HepG2 (cell line): Measurements from ENCODE around the gene DNAJB12. TPM values are rescaled to one million over a fixed set of nuclear protein-coding genes. Genes with fewer than 3 reads are reported as not detected.

ENCODE experiments used
- ATAC-seq: fragments of 200-7000 bp; cut with Tn5 transposase; 3 replicates; pipeline ENCODE4 v1.9.1; 2020; ENCODE audit warnings: mild to moderate bottlenecking, moderate library complexity
- BruUV-seq: library from RNA; stranded (reverse); fragments of 400-500 nt; replicated peaks from 2 replicates; lab custom pipeline; 2021; lab: Mats Ljungman, UMichigan
- CTCF ChIA-PET: fragments of 300-600 bp; formaldehyde crosslinking; extraction: SDS; loops from one replicate; lab custom pipeline; 2021; ENCODE audit warnings: low total read pairs, inconsistent platforms, low intra/inter-chr PET ratio; lab: Yijun Ruan, JAX
- POLR2A ChIA-PET: fragments of 350-600 bp; sonication (Branson Sonifier 250); formaldehyde crosslinking; loops from one replicate; lab custom pipeline; 2020; ENCODE audit warnings: antibody characterized with exemption, inconsistent platforms; lab: Yijun Ruan, JAX
- DNase-seq: peaks from one replicate; pipeline ENCODE4 v3.0.0-alpha.2; 2015; ENCODE audit warnings: low spot score
- FAIRE-seq: peaks from 3 replicates; lab custom pipeline; 2011; peaks lifted over from hg19 to GRCh38; lab: Jason Lieb, UNC
- H2AFZ ChIP-seq: one replicate; pipeline ENCODE4 v1.6.1; 2011; ENCODE audit warnings: low read length, inconsistent platforms
- H3K27ac ChIP-seq: fragments of 300-600 bp; 3 replicates; pipeline ENCODE4 v1.8.0; 2011; ENCODE audit warnings: mixed run types, mild to moderate bottlenecking, mixed read lengths, low read length, inconsistent platforms; ENCODE audit not compliant: insufficient read depth; ENCODE audit errors: extremely low read length
- H3K27me3 ChIP-seq, 2 experiments: fragments of 200-600 bp in 1 of 2; 2 replicates in 1 of 2; 3 replicates in 1 of 2; pipeline versions ENCODE4 v1.6.0 to v1.8.0; 2011; ENCODE audit warnings: low read length in 2 of 2, mild to moderate bottlenecking in 2 of 2, moderate library complexity in 2 of 2, inconsistent platforms in 1 of 2; ENCODE audit not compliant: insufficient read depth in 2 of 2, control insufficient read depth in 1 of 2
- H3K36me3 ChIP-seq, 2 experiments: fragments of 200-600 bp in 1 of 2; replicated peaks in 1 of 2; 2 replicates in 1 of 2; 3 replicates in 1 of 2; pipeline versions ENCODE4 v1.5.1 to v1.8.0; 2011; ENCODE audit warnings: low read length in 2 of 2, inconsistent platforms in 1 of 2; ENCODE audit not compliant: insufficient read depth in 2 of 2, control insufficient read depth in 1 of 2
- H3K4me1 ChIP-seq: 2 replicates; pipeline ENCODE4 v1.5.1; 2012; ENCODE audit warnings: low read length, inconsistent platforms; ENCODE audit not compliant: insufficient read depth
- H3K4me2 ChIP-seq: 2 replicates; pipeline ENCODE4 v1.6.0; 2011; ENCODE audit warnings: low read depth, low read length, inconsistent platforms
- H3K4me3 ChIP-seq, 3 experiments: fragments of 200-600 bp in 1 of 3; sonication (generic), shearing (Covaris generic) in 1 of 3; replicated peaks in 1 of 3; 2 replicates each; pipeline ENCODE4 v1.5.1; 2011 to 2016; ENCODE audit warnings: low read length in 3 of 3, inconsistent platforms in 2 of 3, low read depth in 2 of 3, mild to moderate bottlenecking in 2 of 3, control low read depth in 1 of 3, mixed read lengths in 1 of 3; ENCODE audit not compliant: insufficient read depth in 1 of 3
- H3K79me2 ChIP-seq: one replicate; pipeline ENCODE4 v1.6.1; 2011; ENCODE audit warnings: low read length, inconsistent platforms; ENCODE audit not compliant: insufficient read depth
- H3K9ac ChIP-seq: 2 replicates; pipeline ENCODE4 v1.6.0; 2011; ENCODE audit warnings: mild to moderate bottlenecking, low read depth, low read length, inconsistent platforms; ENCODE audit not compliant: insufficient read depth
- H3K9me3 ChIP-seq: 2 replicates; pipeline ENCODE4 v1.5.1; 2012; ENCODE audit warnings: mild to moderate bottlenecking, low read length
- H4K20me1 ChIP-seq: 2 replicates; pipeline ENCODE4 v1.6.0; 2011; ENCODE audit warnings: inconsistent platforms, mild to moderate bottlenecking, low read length, moderate library complexity; ENCODE audit not compliant: insufficient read depth
- EHMT2 ChIP-seq: fragments of 200-600 bp; sonication (generic); IDR thresholded peaks from 2 replicates; pipeline ENCODE4 v1.7.0; 2017; ENCODE audit warnings: antibody characterized with exemption, low read depth, low read length, borderline replicate concordance
- GFI1 ChIP-seq: sonication (generic); formaldehyde crosslinking; IDR thresholded peaks from 2 replicates; pipeline ENCODE4 v1.5.0; 2020; ENCODE audit warnings: missing genetic modification reagents, mild to moderate bottlenecking, borderline replicate concordance
- HMGA1 ChIP-seq: sonication (generic); formaldehyde crosslinking; conservative IDR thresholded peaks from 2 replicates; pipeline ENCODE4 v1.4.0; 2020; ENCODE audit warnings: missing genetic modification reagents
- HNRNPLL ChIP-seq: fragments of 200-400 bp; formaldehyde crosslinking; IDR thresholded peaks from 2 replicates; pipeline ENCODE4 v1.6.1; 2017; ENCODE audit warnings: mild to moderate bottlenecking, low read depth, low read length; ENCODE audit not compliant: poor library complexity, severe bottlenecking
- MTA1 ChIP-seq: sonication (generic); formaldehyde crosslinking; IDR thresholded peaks from 2 replicates; pipeline ENCODE4 v1.4.0; 2020; ENCODE audit warnings: missing genetic modification reagents, mild to moderate bottlenecking, borderline replicate concordance
- PHF5A ChIP-seq: IDR thresholded peaks from one replicate; pipeline ENCODE4 v1.6.1; 2018; ENCODE audit warnings: low read depth, missing genetic modification reagents; ENCODE audit not compliant: unreplicated experiment
- PLRG1 ChIP-seq: fragments of 450-650 bp; conservative IDR thresholded peaks from 2 replicates; pipeline ENCODE4 v1.6.1; 2016
- POLR2AphosphoS5 ChIP-seq: IDR thresholded peaks from 2 replicates; pipeline ENCODE4 v1.6.1; 2012; ENCODE audit warnings: low read depth, low read length
- RCOR2 ChIP-seq: IDR thresholded peaks from 2 replicates; pipeline ENCODE4 v1.6.1; 2016; ENCODE audit warnings: missing biosample characterization, missing genetic modification reagents
- SUZ12 ChIP-seq: fragments of 150-350 bp; IDR thresholded peaks from 2 replicates; pipeline ENCODE4 v1.6.1; 2014; ENCODE audit warnings: low read depth, low read length
- TBX2 ChIP-seq: sonication (generic); formaldehyde crosslinking; IDR thresholded peaks from 2 replicates; pipeline ENCODE4 v1.5.0; 2020; ENCODE audit warnings: missing genetic modification reagents, mild to moderate bottlenecking, borderline replicate concordance
- ZBTB43 ChIP-seq: sonication (generic); formaldehyde crosslinking; conservative IDR thresholded peaks from 2 replicates; pipeline ENCODE4 v1.4.0; 2020; ENCODE audit warnings: missing genetic modification reagents
- ZFP36 ChIP-seq: fragments of 150-350 bp; IDR thresholded peaks from 2 replicates; pipeline ENCODE4 v1.6.1; 2018; ENCODE audit warnings: borderline replicate concordance, low read length, low read depth; ENCODE audit not compliant: partially characterized antibody
- ZFY ChIP-seq: sonication (generic); formaldehyde crosslinking; IDR thresholded peaks from 2 replicates; pipeline ENCODE4 v1.4.0; 2020; ENCODE audit warnings: missing genetic modification reagents
- ZNF564 ChIP-seq: sonication (generic); formaldehyde crosslinking; IDR thresholded peaks from 2 replicates; pipeline ENCODE4 v1.8.1; 2023; ENCODE audit warnings: mild to moderate bottlenecking, missing genetic modification reagents
- ZNF674 ChIP-seq: sonication (generic); formaldehyde crosslinking; IDR thresholded peaks from 2 replicates; pipeline ENCODE4 v1.5.0; 2020; ENCODE audit warnings: low read depth, mild to moderate bottlenecking, missing genetic modification reagents
- ZNF7 ChIP-seq: IDR thresholded peaks from 2 replicates; pipeline ENCODE4 v1.6.1; 2016; ENCODE audit warnings: missing biosample characterization, missing genetic modification reagents
- ZNF724P ChIP-seq: sonication (generic); formaldehyde crosslinking; IDR thresholded peaks from 2 replicates; pipeline ENCODE4 v1.8.0; 2022; ENCODE audit warnings: missing genetic modification reagents, borderline replicate concordance
- WGBS: methylation state at CpG from one replicate; pipeline ENCODE4 v1.1.6; 2017; ENCODE audit warnings: low lambda C conversion rate; 5-methylcytosine and 5-hydroxymethylcytosine counted together
- in situ Hi-C: cut with HindIII; loops from 2 replicates; pipeline ENCODE4 v1.10.0; 2017; ENCODE audit warnings: low pct_unique_long_range_greater_than_20kb; ENCODE audit not compliant: extremely low pct_ligation_motif_present
- intact Hi-C: fragments of 100-400 bp; cut with micrococcal nuclease; formaldehyde crosslinking; loops from one replicate; pipeline ENCODE4 v1.10.0; 2022; ENCODE audit not compliant: unreplicated experiment
- polyA plus RNA-seq, 8 experiments: library from polyadenylated mRNA; depleted of rRNA in 3 of 8; stranded (reverse) in 7 of 8; unstranded in 1 of 8; fragments of >200 nt; fragmentation: Illumina TruSeq in 4 of 8; extraction: Trizol in 4 of 8; gene quantifications; 2 replicates each; pipeline versions ENCODE4 v1.2.1 to v1.2.3, GENCODE V29; 2011 to 2016; ENCODE audit warnings: low read depth in 4 of 8, missing spikeins in 1 of 8, mixed read lengths in 1 of 8; ENCODE audit not compliant: insufficient read depth in 1 of 8
- total RNA-seq, 5 experiments: library from RNA; depleted of rRNA; stranded (reverse); fragments of >200 nt; fragmentation: Illumina TruSeq; extraction: Trizol; gene quantifications; 2 replicates each; pipeline ENCODE4 v1.2.3, GENCODE V29; 2016; ENCODE audit warnings: low read depth in 1 of 5
- TF ChIP-seq, protein P1 (sequence below): sonication (generic); formaldehyde crosslinking; IDR thresholded peaks from 2 replicates; pipeline ENCODE4 v1.8.0; 2022; ENCODE audit warnings: missing genetic modification reagents, mild to moderate bottlenecking, moderate library complexity, borderline replicate concordance

DNAJB12 gene
- total and polyA plus RNA-seq, 2 of the 13 experiments (the other 11 are each of a cell fraction or from before 2014, with no cell fraction given): 10.8 to 18.2 TPM

DNA sequence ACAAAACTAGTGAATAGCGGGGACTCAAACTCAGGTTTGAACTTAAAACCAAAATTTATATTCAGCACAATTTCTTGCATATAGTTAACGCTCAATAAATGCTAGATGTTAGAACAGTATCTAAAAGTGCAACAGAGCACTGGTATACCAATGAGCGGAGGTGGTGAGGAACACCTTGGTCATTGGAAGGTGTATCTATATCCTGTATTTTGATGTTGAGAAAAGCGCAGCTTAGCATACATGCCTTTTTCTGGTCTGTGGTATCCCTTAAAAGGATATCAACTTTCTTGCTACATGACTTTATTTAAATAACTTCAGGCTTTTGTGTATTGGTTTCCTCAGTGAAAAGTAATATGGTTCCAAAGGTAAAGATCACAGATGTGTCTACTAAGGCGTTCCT lies 33.3 kb upstream of the DNAJB12 start (continued):
- TF ChIP-seq ZBTB43 (no peak), TBX2 (CRISPR knock-in tag) (no peak), PLRG1 (no peak)

DNA sequence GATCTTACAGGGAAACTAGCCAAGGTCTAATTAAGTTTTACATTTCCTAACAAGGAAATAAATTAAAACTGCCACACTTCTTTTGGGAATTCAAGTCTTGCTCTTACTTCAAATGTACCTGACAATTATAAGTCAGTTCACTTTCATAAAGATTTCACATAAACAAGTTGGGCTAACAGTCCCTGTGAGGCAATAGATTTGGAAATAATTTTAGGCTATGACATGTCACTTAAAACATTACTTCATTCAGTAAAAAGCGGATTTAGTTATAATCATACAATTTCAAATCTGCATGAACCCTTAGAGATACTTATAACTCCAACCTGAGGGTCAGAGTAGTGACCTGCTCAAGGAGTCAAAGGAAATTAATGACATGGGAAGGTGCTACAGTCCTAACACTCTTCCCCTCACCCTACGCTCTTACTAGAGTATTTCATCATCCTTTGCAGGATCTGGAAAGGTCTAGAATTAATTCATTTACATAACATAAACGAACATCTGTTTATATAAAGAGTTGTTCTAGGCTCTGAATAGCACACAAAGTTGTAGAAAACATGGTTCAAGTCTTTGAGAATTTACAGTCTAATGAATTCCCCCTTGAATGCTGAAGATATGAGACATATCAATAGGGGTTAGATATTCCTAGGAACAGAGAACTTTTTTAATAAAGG lies 32.3 kb upstream of the DNAJB12 start:
- H3K9ac ChIP-seq: no peak overlapping the region
- no peak overlapping the region for H2AFZ ChIP-seq
- H3K9me3 ChIP-seq: no peaks in the 10 kb centered on the region
- H3K27me3 ChIP-seq: no peaks in the 10 kb centered on the region
- DNase-seq: no peak
- H3K36me3 ChIP-seq: peaks cover 2 to 8% of the 10 kb centered on the region in 2 experiments; a peak in 1 of 5 replicates
- no peaks in the 10 kb centered on the region for H3K4me1 ChIP-seq
- no peaks in the 10 kb centered on the region for H4K20me1 ChIP-seq
- ATAC-seq: no peak
- no peak overlapping the region for H3K27ac ChIP-seq
- H3K4me3 ChIP-seq: no peak overlapping the region
- 76% methylated on average over 3 of the region's 3 CpGs for WGBS
- no peak for FAIRE-seq
- no TSS peak for BruUV-seq
- POLR2A ChIA-PET: no interaction called here
- intact Hi-C loops: no loop called here
- H3K79me2 ChIP-seq: no peaks in the 10 kb centered on the region
- CTCF ChIA-PET: no interaction called here
- no peak overlapping the region for H3K4me2 ChIP-seq
- in situ Hi-C loops: no loop called here
- TF ChIP-seq POLR2AphosphoS5: no peak
- TF ChIP-seq HNRNPLL: no peak
- TF ChIP-seq EHMT2: no peak
- no peak for TF ChIP-seq ZNF674
- no peak for TF ChIP-seq HMGA1
- no peak for TF ChIP-seq GFI1 (CRISPR knock-in tag)
- TF ChIP-seq PHF5A (CRISPR knock-in tag): no peak
- TF ChIP-seq ZFY (CRISPR knock-in tag): no peak
- TF ChIP-seq RCOR2: no peak
- no peak for TF ChIP-seq MTA1 (CRISPR knock-in tag)
- no peak for TF ChIP-seq ZNF7 (CRISPR knock-in tag)
- TF ChIP-seq, protein P1, sequence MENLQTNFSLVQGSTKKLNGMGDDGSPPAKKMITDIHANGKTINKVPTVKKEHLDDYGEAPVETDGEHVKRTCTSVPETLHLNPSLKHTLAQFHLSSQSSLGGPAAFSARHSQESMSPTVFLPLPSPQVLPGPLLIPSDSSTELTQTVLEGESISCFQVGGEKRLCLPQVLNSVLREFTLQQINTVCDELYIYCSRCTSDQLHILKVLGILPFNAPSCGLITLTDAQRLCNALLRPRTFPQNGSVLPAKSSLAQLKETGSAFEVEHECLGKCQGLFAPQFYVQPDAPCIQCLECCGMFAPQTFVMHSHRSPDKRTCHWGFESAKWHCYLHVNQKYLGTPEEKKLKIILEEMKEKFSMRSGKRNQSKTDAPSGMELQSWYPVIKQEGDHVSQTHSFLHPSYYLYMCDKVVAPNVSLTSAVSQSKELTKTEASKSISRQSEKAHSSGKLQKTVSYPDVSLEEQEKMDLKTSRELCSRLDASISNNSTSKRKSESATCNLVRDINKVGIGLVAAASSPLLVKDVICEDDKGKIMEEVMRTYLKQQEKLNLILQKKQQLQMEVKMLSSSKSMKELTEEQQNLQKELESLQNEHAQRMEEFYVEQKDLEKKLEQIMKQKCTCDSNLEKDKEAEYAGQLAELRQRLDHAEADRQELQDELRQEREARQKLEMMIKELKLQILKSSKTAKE: no peak
- TF ChIP-seq ZNF564 (CRISPR knock-in tag): no peak
- TF ChIP-seq ZFP36: no peak
- TF ChIP-seq ZNF724P (CRISPR knock-in tag): no peak
- no peak for TF ChIP-seq SUZ12
